PFSK-1 (cell line): ENCODE data around the gene AKAP13.

ENCODE experiments used
- FOXP2 ChIP-seq: optimal IDR thresholded peaks from 2 replicates; pipeline ENCODE3; 2011; ENCODE audit warnings: borderline replicate concordance, control low read depth, inconsistent platforms; ENCODE audit not compliant: insufficient read depth; ENCODE audit errors: extremely low read length, extremely low read depth
- POLR2AphosphoS5 ChIP-seq: IDR thresholded peaks from 2 replicates; pipeline ENCODE4 v1.6.1; 2012; ENCODE audit warnings: low read depth, mild to moderate bottlenecking, control low read depth, low read length, moderate library complexity
- SIN3A ChIP-seq: IDR thresholded peaks from 2 replicates; pipeline ENCODE4 v1.6.1; 2012; ENCODE audit warnings: mild to moderate bottlenecking, low read length, moderate library complexity, borderline replicate concordance; ENCODE audit not compliant: insufficient read depth
- TAF1 ChIP-seq: IDR thresholded peaks from 2 replicates; pipeline ENCODE4 v1.6.1; 2012; ENCODE audit warnings: low read length, control low read depth, borderline replicate concordance; ENCODE audit not compliant: insufficient read depth
- TF ChIP-seq, protein P1 (sequence below), 2 experiments: IDR thresholded peaks; 2 replicates each; pipeline versions ENCODE4 v1.6.1 to v1.8.0; 2011 to 2012; ENCODE audit warnings: low read depth in 2 of 2, low read length in 2 of 2, control low read depth in 1 of 2, inconsistent platforms in 1 of 2, mild to moderate bottlenecking in 1 of 2, moderate library complexity in 1 of 2; ENCODE audit not compliant: insufficient read depth in 1 of 2

The AKAP13 gene

DNA sequence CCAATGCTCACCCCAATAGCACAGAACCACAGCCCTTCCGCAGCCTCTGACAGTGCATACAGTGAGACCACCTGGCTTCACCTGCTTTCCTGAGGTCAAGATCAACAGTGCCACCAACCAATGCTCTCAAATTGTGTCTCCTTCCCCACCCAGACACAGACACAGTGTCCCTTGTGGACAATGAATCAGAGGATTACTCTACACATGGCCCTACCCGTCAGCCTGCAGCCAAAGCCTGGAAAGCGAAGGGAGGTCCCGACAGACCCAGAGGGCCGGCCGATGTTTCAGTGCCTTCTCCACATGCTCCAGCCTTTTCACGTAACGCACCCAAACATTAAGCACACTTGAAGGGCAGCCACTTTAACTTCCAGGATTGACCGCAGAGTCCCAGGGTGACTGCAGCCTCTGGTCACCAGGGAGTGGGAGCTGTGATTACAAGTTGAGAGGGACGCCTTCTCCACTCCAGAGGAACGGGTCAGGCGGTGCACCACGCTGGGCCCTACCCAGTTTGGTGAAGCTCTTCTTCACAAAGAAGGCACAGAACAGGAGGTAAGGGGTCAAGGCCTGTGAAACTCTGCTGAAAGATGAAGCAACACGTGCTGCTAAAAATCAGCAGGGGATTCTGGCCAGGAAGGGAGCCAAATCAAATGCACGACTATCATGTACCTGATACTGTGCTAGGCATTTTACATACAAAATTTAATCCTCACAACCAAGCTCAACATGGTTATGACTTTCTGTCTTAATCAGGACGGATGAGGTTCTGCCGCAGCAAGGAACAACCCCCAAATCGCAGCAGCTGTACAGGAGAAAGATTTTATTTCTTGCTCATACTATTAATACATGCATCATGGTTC lies 397.1 kb downstream of the AKAP13 start:
- TF ChIP-seq POLR2AphosphoS5 (no peak), TAF1 (no peak), FOXP2 (no peak), SIN3A (no peak)
- TF ChIP-seq, protein P1, sequence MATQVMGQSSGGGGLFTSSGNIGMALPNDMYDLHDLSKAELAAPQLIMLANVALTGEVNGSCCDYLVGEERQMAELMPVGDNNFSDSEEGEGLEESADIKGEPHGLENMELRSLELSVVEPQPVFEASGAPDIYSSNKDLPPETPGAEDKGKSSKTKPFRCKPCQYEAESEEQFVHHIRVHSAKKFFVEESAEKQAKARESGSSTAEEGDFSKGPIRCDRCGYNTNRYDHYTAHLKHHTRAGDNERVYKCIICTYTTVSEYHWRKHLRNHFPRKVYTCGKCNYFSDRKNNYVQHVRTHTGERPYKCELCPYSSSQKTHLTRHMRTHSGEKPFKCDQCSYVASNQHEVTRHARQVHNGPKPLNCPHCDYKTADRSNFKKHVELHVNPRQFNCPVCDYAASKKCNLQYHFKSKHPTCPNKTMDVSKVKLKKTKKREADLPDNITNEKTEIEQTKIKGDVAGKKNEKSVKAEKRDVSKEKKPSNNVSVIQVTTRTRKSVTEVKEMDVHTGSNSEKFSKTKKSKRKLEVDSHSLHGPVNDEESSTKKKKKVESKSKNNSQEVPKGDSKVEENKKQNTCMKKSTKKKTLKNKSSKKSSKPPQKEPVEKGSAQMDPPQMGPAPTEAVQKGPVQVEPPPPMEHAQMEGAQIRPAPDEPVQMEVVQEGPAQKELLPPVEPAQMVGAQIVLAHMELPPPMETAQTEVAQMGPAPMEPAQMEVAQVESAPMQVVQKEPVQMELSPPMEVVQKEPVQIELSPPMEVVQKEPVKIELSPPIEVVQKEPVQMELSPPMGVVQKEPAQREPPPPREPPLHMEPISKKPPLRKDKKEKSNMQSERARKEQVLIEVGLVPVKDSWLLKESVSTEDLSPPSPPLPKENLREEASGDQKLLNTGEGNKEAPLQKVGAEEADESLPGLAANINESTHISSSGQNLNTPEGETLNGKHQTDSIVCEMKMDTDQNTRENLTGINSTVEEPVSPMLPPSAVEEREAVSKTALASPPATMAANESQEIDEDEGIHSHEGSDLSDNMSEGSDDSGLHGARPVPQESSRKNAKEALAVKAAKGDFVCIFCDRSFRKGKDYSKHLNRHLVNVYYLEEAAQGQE (IDR thresholded peaks at IDR 0.05; ENCODE audit: insufficient read depth in 1 of 2, low read depth in 2 of 2, low read length in 2 of 2): no peak

- no peak for TF ChIP-seq FOXP2
- no peak for TF ChIP-seq TAF1
- TF ChIP-seq SIN3A: no peak
Measured at GRCh38 chr15:85778107-85778776, 397.8 kb downstream of the AKAP13 start.

DNA sequence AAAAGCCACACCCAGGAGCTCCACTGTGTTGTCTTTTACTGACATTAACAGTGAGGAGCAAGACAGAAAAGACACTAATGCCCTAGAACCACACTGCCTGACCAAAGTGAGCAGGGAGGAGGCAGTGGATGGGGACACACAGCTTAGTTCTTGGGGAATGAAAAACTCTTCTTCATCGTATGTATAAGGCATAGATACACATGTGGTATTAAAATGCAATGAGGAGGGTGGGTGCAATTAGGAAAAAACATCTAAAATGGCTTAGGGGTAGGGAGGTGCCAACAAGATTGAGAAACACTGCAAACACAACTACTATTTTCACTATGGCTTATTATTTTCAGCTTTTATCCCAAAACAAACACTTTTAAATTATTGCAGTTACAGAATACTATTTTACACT lies 398.8 kb downstream of the AKAP13 start:
- TF ChIP-seq SIN3A (no peak), FOXP2 (no peak), TAF1 (no peak)
- TF ChIP-seq, protein P1 (IDR thresholded peaks at IDR 0.05; ENCODE audit: insufficient read depth in 1 of 2, low read depth in 2 of 2, low read length in 2 of 2): no peak

GRCh38 chr15:85780225-85780985 lies 400.0 kb downstream of the AKAP13 start:
- TF ChIP-seq TAF1 (no peak), FOXP2 (no peak), POLR2AphosphoS5 (no peak), SIN3A (no peak)
- TF ChIP-seq, protein P1 (IDR thresholded peaks at IDR 0.05; ENCODE audit: insufficient read depth in 1 of 2, low read depth in 2 of 2, low read length in 2 of 2): no peak

- TF ChIP-seq TAF1: no peak
- TF ChIP-seq, protein P1 (IDR thresholded peaks at IDR 0.05; ENCODE audit: insufficient read depth in 1 of 2, low read depth in 2 of 2, low read length in 2 of 2): no peak
- TF ChIP-seq FOXP2: no peak
- TF ChIP-seq SIN3A: no peak
- TF ChIP-seq POLR2AphosphoS5: no peak
Measured at GRCh38 chr15:85781099-85781498, 400.7 kb downstream of the AKAP13 start.
